H1 (cell line): ENCODE data around the gene CALHM3.

Experiments
- ATF2 ChIP-seq: IDR thresholded peaks from 2 replicates; pipeline ENCODE4 v1.6.1; 2012; ENCODE audit warnings: low read length, inconsistent platforms
- BCL11A ChIP-seq, 2 experiments: IDR thresholded peaks; one replicate each; pipeline ENCODE4 v1.6.1; 2011; ENCODE audit warnings: low read depth in 2 of 2, low read length in 2 of 2, mild to moderate bottlenecking in 2 of 2
- CHD2 ChIP-seq: IDR thresholded peaks from 2 replicates; pipeline ENCODE4 v1.6.1; 2012; ENCODE audit warnings: low read length, improper control_type of control experiment
- CTCF ChIP-seq, 3 experiments: IDR thresholded peaks; 1 replicate in 2 of 3; 2 replicates in 1 of 3; pipeline versions ENCODE4 v1.5.1 to v1.6.1; 2011; ENCODE audit warnings: low read length in 3 of 3, mild to moderate bottlenecking in 3 of 3, inconsistent platforms in 2 of 3, low read depth in 1 of 3, moderate library complexity in 1 of 3; ENCODE audit not compliant: insufficient read depth in 1 of 3; ENCODE audit errors: control extremely low read depth in 1 of 3
- E2F6 ChIP-seq: IDR thresholded peaks from 2 replicates; pipeline ENCODE4 v1.6.1; 2012; ENCODE audit warnings: inconsistent platforms
- EZH2 ChIP-seq: fragments of 200-600 bp; sonication (generic); IDR thresholded peaks from 2 replicates; pipeline ENCODE4 v1.7.1; 2012; ENCODE audit warnings: low read depth, mild to moderate bottlenecking, moderate library complexity, low read length, inconsistent platforms; ENCODE audit not compliant: severe bottlenecking
- GABPA ChIP-seq: IDR thresholded peaks from 2 replicates; pipeline ENCODE4 v1.6.1; 2011; ENCODE audit warnings: mild to moderate bottlenecking, low read length, moderate library complexity, borderline replicate concordance; ENCODE audit not compliant: insufficient read depth
- NRF1 ChIP-seq: IDR thresholded peaks from 2 replicates; pipeline ENCODE4 v1.6.1; 2011; ENCODE audit warnings: mild to moderate bottlenecking, low read depth, low read length, improper control_type of control experiment
- RNF2 ChIP-seq: fragments of 200-900, 300-1000 bp; sonication (generic); IDR thresholded peaks from 2 replicates; pipeline ENCODE4 v1.7.1; 2016; ENCODE audit warnings: borderline replicate concordance, low read depth, mild to moderate bottlenecking, antibody characterized with exemption, low read length; ENCODE audit not compliant: poor library complexity, severe bottlenecking; ENCODE audit errors: missing control alignments
- TCF12 ChIP-seq: IDR thresholded peaks from 2 replicates; pipeline ENCODE4 v1.6.1; 2011; ENCODE audit warnings: low read depth, mild to moderate bottlenecking, low read length
- TEAD4 ChIP-seq: IDR thresholded peaks from 2 replicates; pipeline ENCODE4 v1.6.1; 2012; ENCODE audit warnings: low read depth, low read length, inconsistent platforms, mixed read lengths
- USF2 ChIP-seq: IDR thresholded peaks from 2 replicates; pipeline ENCODE4 v1.6.1; 2011; ENCODE audit warnings: low read length, improper control_type of control experiment

- TF ChIP-seq GABPA, result no peak
- no peak for TF ChIP-seq USF2
- TF ChIP-seq ATF2, result no peak
- no peak for TF ChIP-seq TEAD4
- TF ChIP-seq TCF12, result no peak
- no peak for TF ChIP-seq EZH2
- no peak for TF ChIP-seq RNF2
- no peak for TF ChIP-seq CTCF (IDR thresholded peaks at IDR 0.05; ENCODE audit: control extremely low read depth in 1 of 3, insufficient read depth in 1 of 3, low read depth in 1 of 3, low read length in 3 of 3)
- TF ChIP-seq NRF1, result no peak
- TF ChIP-seq CHD2, result no peak
- TF ChIP-seq BCL11A (IDR thresholded peaks at IDR 0.05; ENCODE audit: low read depth in 2 of 2, low read length in 2 of 2), result no peak
- TF ChIP-seq E2F6, result no peak
These were observed 13.4 kb downstream of the CALHM3 start for GRCh38 chr10:103465411-103466179.
